ENCODE data around the gene PRPF40B.

DNA sequence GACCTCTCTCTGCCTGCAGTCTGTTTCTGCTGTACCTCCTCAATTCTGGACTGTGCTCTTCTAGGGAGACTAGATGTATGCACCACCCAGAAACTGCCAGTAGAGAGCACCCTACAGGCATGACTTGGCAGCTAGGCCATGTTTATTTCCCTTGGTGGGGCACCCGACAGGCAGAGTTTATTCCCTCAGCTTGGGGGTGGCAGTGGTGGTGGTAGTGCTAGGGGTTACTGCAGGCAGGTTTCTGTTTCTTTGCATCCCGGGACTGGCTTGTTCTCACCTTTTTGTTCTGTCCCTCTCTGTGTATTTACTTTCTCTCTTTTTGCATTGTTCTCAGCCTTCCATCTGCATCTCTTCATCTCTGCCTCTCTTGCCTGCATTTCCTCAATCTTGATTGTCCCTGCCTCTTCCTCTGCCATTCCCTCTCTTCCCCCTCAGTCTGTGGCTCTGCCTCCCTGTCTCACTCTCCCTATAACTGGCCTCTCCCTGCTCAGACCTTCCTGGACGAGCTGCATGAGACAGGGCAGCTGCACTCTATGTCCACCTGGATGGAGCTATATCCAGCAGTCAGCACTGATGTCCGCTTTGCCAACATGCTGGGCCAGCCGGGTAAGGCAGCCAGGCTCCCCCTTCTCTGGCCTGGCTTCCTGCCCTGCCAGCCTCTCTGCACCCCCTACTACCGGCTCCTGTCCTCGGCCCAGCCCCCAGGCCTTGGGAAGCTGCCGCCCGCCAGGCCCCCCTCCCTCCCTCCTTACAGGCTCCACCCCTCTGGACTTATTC is 13.8 kb downstream of the PRPF40B start:
- TF ChIP-seq, protein P1, sequence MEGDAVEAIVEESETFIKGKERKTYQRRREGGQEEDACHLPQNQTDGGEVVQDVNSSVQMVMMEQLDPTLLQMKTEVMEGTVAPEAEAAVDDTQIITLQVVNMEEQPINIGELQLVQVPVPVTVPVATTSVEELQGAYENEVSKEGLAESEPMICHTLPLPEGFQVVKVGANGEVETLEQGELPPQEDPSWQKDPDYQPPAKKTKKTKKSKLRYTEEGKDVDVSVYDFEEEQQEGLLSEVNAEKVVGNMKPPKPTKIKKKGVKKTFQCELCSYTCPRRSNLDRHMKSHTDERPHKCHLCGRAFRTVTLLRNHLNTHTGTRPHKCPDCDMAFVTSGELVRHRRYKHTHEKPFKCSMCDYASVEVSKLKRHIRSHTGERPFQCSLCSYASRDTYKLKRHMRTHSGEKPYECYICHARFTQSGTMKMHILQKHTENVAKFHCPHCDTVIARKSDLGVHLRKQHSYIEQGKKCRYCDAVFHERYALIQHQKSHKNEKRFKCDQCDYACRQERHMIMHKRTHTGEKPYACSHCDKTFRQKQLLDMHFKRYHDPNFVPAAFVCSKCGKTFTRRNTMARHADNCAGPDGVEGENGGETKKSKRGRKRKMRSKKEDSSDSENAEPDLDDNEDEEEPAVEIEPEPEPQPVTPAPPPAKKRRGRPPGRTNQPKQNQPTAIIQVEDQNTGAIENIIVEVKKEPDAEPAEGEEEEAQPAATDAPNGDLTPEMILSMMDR (IDR thresholded peaks at IDR 0.05) = peak in 5 of 7 experiments; percentile 50 to 69 (median 60)
- TF ChIP-seq EP300 (IDR thresholded peaks at IDR 0.05) = no peak
- peak in 1 of 3 donors; percentile 42 for TF ChIP-seq POLR2AphosphoS5 (IDR thresholded peaks at IDR 0.05)
